Activated naive CD4-positive, alpha-beta T cell treated with anti-CD3 and anti-CD28 coated beads, Interleukin-2, amount 50 U/mL, for 24 hours (primary cell): ENCODE results near the gene MAB21L3.

ENCODE experiments used
- H3K27ac Mint-ChIP-seq: one replicate; pipeline ENCODE4 v1.8.0; 2021; ENCODE audit warnings: mild to moderate bottlenecking, mixed read lengths
- H3K27me3 Mint-ChIP-seq: one replicate; pipeline ENCODE4 v1.8.0; 2021; ENCODE audit warnings: mixed read lengths
- H3K36me3 Mint-ChIP-seq: one replicate; pipeline ENCODE4 v1.8.0; 2021; ENCODE audit warnings: mixed read lengths
- H3K4me1 Mint-ChIP-seq: one replicate; pipeline ENCODE4 v1.8.0; 2021; ENCODE audit warnings: mixed read lengths
- H3K4me3 Mint-ChIP-seq: one replicate; pipeline ENCODE4 v1.8.0; 2021; ENCODE audit warnings: mild to moderate bottlenecking, mixed read lengths
- H3K9me3 Mint-ChIP-seq: one replicate; pipeline ENCODE4 v1.8.0; 2021; ENCODE audit warnings: mixed read lengths

Gene MAB21L3

GRCh38 chr1:116097626-116098025 lies 13.6 kb upstream of the MAB21L3 start:
- peaks cover 13% of the 10 kb centered on the region for H3K9me3 Mint-ChIP-seq
- H3K4me1 Mint-ChIP-seq: no peaks in the 10 kb centered on the region
- H3K27me3 Mint-ChIP-seq: peaks cover 22% of the 10 kb centered on the region
- H3K27ac Mint-ChIP-seq: no peak overlapping the region
- peaks cover 7% of the 10 kb centered on the region for H3K36me3 Mint-ChIP-seq
- H3K4me3 Mint-ChIP-seq: no peak overlapping the region

DNA sequence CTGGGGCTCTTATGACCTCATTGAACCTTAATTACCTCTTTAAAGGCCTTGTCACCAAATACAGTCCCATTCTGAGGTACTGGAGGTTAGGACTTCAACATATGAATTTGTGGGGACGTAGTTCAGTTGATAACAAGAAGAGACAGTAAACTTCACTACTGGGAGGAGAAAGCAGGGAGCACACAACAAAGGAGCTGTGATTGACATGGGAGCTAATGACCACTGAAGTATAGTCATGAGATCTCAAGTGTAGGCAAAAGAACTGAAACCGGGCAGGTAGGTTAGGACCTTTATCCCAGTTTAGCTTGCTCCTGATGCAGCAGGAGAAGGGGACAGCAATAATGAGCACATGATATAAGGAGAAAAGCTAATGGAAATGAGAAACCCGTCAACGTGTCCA lies 11.8 kb upstream of the MAB21L3 start:
- H3K4me3 Mint-ChIP-seq: no peak overlapping the region
- peaks cover 13% of the 10 kb centered on the region for H3K9me3 Mint-ChIP-seq
- H3K36me3 Mint-ChIP-seq: peaks cover 4% of the 10 kb centered on the region
- H3K27ac Mint-ChIP-seq: no peak overlapping the region
- H3K4me1 Mint-ChIP-seq: no peaks in the 10 kb centered on the region
- peaks cover 15% of the 10 kb centered on the region for H3K27me3 Mint-ChIP-seq

DNA sequence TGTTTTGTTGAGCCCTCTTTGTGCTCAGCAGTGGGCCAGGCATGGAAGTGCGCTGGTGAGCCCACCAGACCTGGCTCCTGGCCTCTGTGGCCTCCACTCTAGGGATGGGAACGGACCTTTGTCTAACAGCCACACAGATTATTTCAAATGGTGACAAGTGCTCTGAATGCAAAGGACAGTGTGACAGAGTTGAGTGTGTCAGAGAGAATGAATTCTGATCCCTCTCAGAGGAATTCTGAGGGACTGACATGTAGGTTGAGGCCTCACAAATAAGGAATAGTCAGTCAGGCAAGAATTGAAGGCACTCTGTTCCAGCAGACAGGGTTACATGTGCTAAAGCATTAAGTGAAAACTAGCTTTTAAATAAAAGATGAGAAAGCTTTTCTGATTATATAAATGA lies 11.3 kb upstream of the MAB21L3 start:
- peaks cover 4% of the 10 kb centered on the region for H3K36me3 Mint-ChIP-seq
- H3K27ac Mint-ChIP-seq: no peak overlapping the region
- peaks cover 12% of the 10 kb centered on the region for H3K27me3 Mint-ChIP-seq
- no peaks in the 10 kb centered on the region for H3K4me1 Mint-ChIP-seq
- peaks cover 12% of the 10 kb centered on the region for H3K9me3 Mint-ChIP-seq
- H3K4me3 Mint-ChIP-seq: no peak overlapping the region

GRCh38 chr1:116104667-116105066 lies 6.5 kb upstream of the MAB21L3 start:
- Mint-ChIP-seq H3K4me1 (no peaks in the 10 kb centered on the region), H3K36me3 (no peaks in the 10 kb centered on the region), H3K4me3 (no peak overlapping the region), H3K27me3 (peaks cover 6% of the 10 kb centered on the region), H3K9me3 (no peaks in the 10 kb centered on the region), H3K27ac (no peak overlapping the region)

DNA sequence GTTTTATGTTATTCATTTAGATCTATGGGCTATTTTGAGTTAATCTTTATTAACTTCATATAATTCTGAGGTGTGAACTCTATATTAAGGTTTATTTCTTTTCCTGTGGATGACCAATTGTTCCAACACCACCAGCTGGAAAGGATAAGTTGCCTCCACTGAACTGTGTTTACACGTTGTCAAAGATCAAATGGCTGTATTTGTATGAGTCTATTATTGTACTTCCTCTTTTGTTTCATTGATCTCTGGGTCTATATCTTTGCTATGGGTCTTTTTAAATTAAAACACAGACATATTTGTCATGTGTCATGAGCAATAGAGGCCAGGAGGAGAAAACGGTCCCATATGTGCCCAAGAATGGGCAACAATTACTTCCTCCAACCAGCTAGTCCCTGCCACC lies 5.2 kb upstream of the MAB21L3 start:
- Mint-ChIP-seq H3K27me3 (peaks cover 6% of the 10 kb centered on the region), H3K4me1 (no peaks in the 10 kb centered on the region), H3K27ac (no peak overlapping the region), H3K4me3 (no peak overlapping the region), H3K9me3 (no peaks in the 10 kb centered on the region), H3K36me3 (no peaks in the 10 kb centered on the region)

- no peak overlapping the region for H3K27ac Mint-ChIP-seq
- H3K9me3 Mint-ChIP-seq: no peaks in the 10 kb centered on the region
- no peaks in the 10 kb centered on the region for H3K4me1 Mint-ChIP-seq
- H3K4me3 Mint-ChIP-seq: no peak overlapping the region
- H3K36me3 Mint-ChIP-seq: no peaks in the 10 kb centered on the region
- peaks cover 8% of the 10 kb centered on the region for H3K27me3 Mint-ChIP-seq
These were observed 4.6 kb upstream of the MAB21L3 start for GRCh38 chr1:116106646-116107045.

- H3K36me3 Mint-ChIP-seq: no peaks in the 10 kb centered on the region
- H3K27me3 Mint-ChIP-seq: peaks cover 11% of the 10 kb centered on the region
- H3K9me3 Mint-ChIP-seq: no peaks in the 10 kb centered on the region
- H3K27ac Mint-ChIP-seq: no peak overlapping the region
- no peaks in the 10 kb centered on the region for H3K4me1 Mint-ChIP-seq
- H3K4me3 Mint-ChIP-seq: no peak overlapping the region
These were observed 3.8 kb upstream of the MAB21L3 start for GRCh38 chr1:116107371-116107770.

- Mint-ChIP-seq H3K27ac (no peak overlapping the region), H3K4me1 (no peaks in the 10 kb centered on the region), H3K9me3 (no peaks in the 10 kb centered on the region), H3K27me3 (peaks cover 9% of the 10 kb centered on the region), H3K4me3 (no peak overlapping the region), H3K36me3 (no peaks in the 10 kb centered on the region)
These were observed 374 bp downstream of the MAB21L3 start for GRCh38 chr1:116111524-116112021.

DNA sequence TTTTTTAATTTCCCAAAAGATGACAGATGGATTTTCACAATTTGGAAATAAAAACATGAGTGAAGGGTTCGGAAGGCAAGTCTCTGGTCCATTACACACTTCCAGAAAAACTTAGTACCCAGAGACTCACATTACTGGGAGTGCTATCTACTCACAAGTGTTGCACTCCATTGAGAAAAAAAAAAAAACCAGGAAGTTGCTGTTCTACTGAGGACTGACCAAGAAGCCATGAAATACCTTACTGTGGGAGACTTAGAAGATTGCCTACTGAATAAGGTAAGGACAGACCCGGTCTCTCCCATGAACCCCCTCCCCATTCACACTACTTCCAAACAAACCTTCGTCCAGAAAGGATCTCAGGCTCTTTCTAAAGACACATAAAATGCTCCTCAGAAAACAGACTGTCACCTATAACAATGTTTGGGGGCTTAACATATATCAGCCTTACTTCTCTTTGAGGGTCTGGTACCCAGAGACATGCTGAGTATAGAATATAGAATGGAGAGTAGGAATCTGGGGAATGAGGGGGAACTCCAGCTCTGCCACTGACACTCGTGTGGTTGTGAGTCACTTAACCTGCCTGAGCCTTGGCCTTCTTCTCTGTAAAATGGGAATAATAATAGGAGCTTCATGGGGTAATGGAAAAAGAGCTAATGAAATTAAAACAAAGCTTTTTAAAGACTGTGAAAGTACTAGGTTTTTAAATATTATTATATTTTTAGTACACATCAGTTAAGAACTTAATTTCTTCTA lies 1.4 kb downstream of the MAB21L3 start:
- no peaks in the 10 kb centered on the region for H3K36me3 Mint-ChIP-seq
- H3K9me3 Mint-ChIP-seq: no peaks in the 10 kb centered on the region
- no peaks in the 10 kb centered on the region for H3K4me1 Mint-ChIP-seq
- no peak overlapping the region for H3K27ac Mint-ChIP-seq
- H3K27me3 Mint-ChIP-seq: peaks cover 9% of the 10 kb centered on the region
- no peak overlapping the region for H3K4me3 Mint-ChIP-seq

- H3K36me3 Mint-ChIP-seq: no peaks in the 10 kb centered on the region
- H3K4me1 Mint-ChIP-seq: no peaks in the 10 kb centered on the region
- no peak overlapping the region for H3K4me3 Mint-ChIP-seq
- no peaks in the 10 kb centered on the region for H3K9me3 Mint-ChIP-seq
- peaks cover 6% of the 10 kb centered on the region for H3K27me3 Mint-ChIP-seq
- no peak overlapping the region for H3K27ac Mint-ChIP-seq
These were observed 2.4 kb downstream of the MAB21L3 start for GRCh38 chr1:116113615-116114014.

- no peak overlapping the region for H3K27ac Mint-ChIP-seq
- no peaks in the 10 kb centered on the region for H3K4me1 Mint-ChIP-seq
- H3K4me3 Mint-ChIP-seq: no peak overlapping the region
- H3K27me3 Mint-ChIP-seq: peaks cover 6% of the 10 kb centered on the region
- no peaks in the 10 kb centered on the region for H3K36me3 Mint-ChIP-seq
- H3K9me3 Mint-ChIP-seq: no peaks in the 10 kb centered on the region
These were observed 4.6 kb downstream of the MAB21L3 start for GRCh38 chr1:116115476-116116439.

DNA sequence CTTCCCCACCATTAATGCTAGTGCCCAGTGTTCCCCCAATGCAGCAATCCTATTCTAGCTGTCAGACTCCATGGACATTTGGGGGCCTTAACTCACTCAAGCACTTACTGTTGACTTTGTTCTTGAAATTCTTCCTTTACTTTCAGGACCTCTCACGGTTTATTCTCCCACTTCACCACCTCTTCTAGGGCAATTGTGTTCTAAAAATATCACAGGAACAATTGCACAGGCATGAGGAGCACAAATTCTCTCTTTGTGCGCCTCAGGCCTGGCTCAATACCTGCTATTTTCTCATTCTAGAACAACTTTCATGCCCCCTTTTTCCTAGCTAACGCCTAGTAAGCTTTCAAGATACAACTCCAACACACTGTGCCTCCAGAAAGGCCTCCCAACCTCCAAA lies 7.3 kb downstream of the MAB21L3 start:
- peaks cover 1% of the 10 kb centered on the region for H3K27me3 Mint-ChIP-seq
- H3K4me1 Mint-ChIP-seq: no peaks in the 10 kb centered on the region
- H3K27ac Mint-ChIP-seq: no peak overlapping the region
- H3K9me3 Mint-ChIP-seq: no peaks in the 10 kb centered on the region
- H3K36me3 Mint-ChIP-seq: no peaks in the 10 kb centered on the region
- H3K4me3 Mint-ChIP-seq: no peak overlapping the region

DNA sequence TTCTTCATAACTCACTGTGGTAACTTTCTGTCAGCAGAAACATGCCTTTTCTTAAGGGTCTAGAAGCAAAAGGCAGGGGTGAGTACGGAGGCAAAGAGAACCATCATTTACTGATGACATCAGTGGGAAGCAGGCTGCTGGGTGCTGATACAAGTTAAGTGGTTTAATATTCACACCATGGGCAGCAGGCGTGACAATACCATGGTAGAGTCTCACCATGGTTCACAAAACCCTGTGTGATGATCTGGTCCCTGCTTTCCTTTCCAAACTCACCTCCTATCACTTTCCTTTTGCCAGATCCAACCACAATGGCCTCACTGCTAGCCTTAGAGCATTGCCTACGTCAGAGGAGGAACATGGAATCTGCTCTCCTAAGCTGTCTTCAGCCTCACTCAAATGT lies 8.7 kb downstream of the MAB21L3 start:
- H3K4me3 Mint-ChIP-seq: no peak overlapping the region
- H3K9me3 Mint-ChIP-seq: no peaks in the 10 kb centered on the region
- H3K27ac Mint-ChIP-seq: no peak overlapping the region
- no peaks in the 10 kb centered on the region for H3K27me3 Mint-ChIP-seq
- no peaks in the 10 kb centered on the region for H3K36me3 Mint-ChIP-seq
- H3K4me1 Mint-ChIP-seq: no peaks in the 10 kb centered on the region

- Mint-ChIP-seq H3K27ac (no peak overlapping the region), H3K9me3 (no peaks in the 10 kb centered on the region), H3K36me3 (no peaks in the 10 kb centered on the region), H3K27me3 (no peaks in the 10 kb centered on the region), H3K4me3 (no peak overlapping the region), H3K4me1 (peaks cover 19% of the 10 kb centered on the region)
These were observed 12.0 kb downstream of the MAB21L3 start for GRCh38 chr1:116122955-116123757.

DNA sequence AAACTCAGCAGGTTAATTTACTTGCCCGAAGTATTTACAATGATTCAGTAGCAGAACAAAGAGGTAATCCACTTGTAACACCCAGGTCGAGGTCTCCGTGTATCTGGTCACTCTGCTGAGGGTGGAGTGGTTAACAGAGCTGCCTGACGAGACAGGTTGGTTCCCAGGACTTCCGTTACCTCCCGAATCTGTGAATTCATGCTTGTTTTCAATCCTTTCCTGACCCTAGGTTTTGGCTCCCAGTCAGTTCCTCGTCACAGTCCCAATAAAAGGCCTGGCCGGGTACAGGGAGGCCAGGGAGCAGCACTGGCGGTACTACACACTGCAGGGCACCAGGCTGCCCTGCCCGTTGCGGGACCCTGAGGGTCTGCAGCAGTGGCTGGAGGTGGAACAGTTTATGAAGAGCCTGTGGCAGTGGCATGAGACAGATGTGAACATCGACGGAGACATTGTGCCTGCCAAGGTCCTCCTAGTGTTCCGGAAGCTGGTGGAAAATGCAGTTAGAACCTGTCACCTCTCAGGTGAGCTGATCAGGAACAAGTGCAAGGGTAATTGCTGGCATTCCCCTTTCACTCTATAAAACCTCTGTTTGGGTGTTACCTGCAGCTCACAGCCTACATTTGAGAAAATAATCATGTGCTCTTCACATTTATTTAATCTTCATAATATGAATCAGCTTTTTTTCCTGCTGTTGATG lies 12.8 kb downstream of the MAB21L3 start:
- H3K9me3 Mint-ChIP-seq: no peaks in the 10 kb centered on the region
- H3K36me3 Mint-ChIP-seq: no peaks in the 10 kb centered on the region
- no peak overlapping the region for H3K4me3 Mint-ChIP-seq
- H3K27me3 Mint-ChIP-seq: no peaks in the 10 kb centered on the region
- peaks cover 28% of the 10 kb centered on the region for H3K4me1 Mint-ChIP-seq
- no peak overlapping the region for H3K27ac Mint-ChIP-seq
